Common myeloid progenitor, CD34-positive (primary cell): ENCODE measurements around the gene CAPN5.

Experiments used
- CTCF ChIA-PET: fragments of 350-600 bp; sonication (Branson Sonifier 250); formaldehyde crosslinking; loops from one replicate; lab custom pipeline; 2021; ENCODE audit warnings: antibody characterized with exemption; lab: Charles Lee
- POLR2A ChIA-PET: fragments of 350-600 bp; sonication (Branson Sonifier 250); formaldehyde crosslinking; loops from one replicate; lab custom pipeline; 2021; ENCODE audit warnings: antibody characterized with exemption; lab: Charles Lee
- DNase-seq, 3 donors: peaks; one replicate each; pipeline versions ENCODE4 v3.0.0 to v3.0.0-alpha.2; 2013
- H3K27ac ChIP-seq, 2 experiments: 1 replicate in 1 of 2; 2 replicates in 1 of 2; pipeline ENCODE4 v1.7.0; 2013; ENCODE audit warnings: inconsistent platforms in 2 of 2, low read length in 2 of 2, mild to moderate bottlenecking in 2 of 2, low read depth in 1 of 2, moderate library complexity in 1 of 2; ENCODE audit not compliant: severe bottlenecking in 2 of 2, insufficient read depth in 1 of 2, poor library complexity in 1 of 2
- H3K27me3 ChIP-seq, 5 experiments: replicated peaks in 2 of 5; 1 replicate in 3 of 5; 2 replicates in 2 of 5; pipeline versions ENCODE4 v1.6.1 to v1.7.0; 2013; ENCODE audit warnings: low read length in 4 of 5, mild to moderate bottlenecking in 2 of 5, moderate library complexity in 2 of 5, inconsistent platforms in 1 of 5; ENCODE audit not compliant: insufficient read depth in 5 of 5, control insufficient read depth in 4 of 5
- H3K36me3 ChIP-seq, 4 experiments: 1 replicate in 2 of 4; 2 replicates in 2 of 4; pipeline versions ENCODE4 v1.6.1 to v1.7.0; 2013; ENCODE audit warnings: low read length in 3 of 4, control low read depth in 1 of 4, mild to moderate bottlenecking in 1 of 4; ENCODE audit not compliant: control insufficient read depth in 4 of 4, insufficient read depth in 4 of 4
- H3K4me1 ChIP-seq, 4 experiments: 1 replicate in 3 of 4; 2 replicates in 1 of 4; pipeline versions ENCODE4 v1.6.1 to v1.7.1; 2013; ENCODE audit warnings: low read length in 3 of 4, mild to moderate bottlenecking in 3 of 4, control low read depth in 1 of 4, inconsistent platforms in 1 of 4, moderate library complexity in 1 of 4; ENCODE audit not compliant: control insufficient read depth in 4 of 4, insufficient read depth in 4 of 4; ENCODE audit errors: control extremely low read depth in 1 of 4
- H3K4me3 ChIP-seq, 7 experiments: 1 replicate in 4 of 7; 2 replicates in 3 of 7; pipeline versions ENCODE4 v1.5.1 to v1.7.0; 2013; ENCODE audit warnings: mild to moderate bottlenecking in 7 of 7, low read length in 6 of 7, moderate library complexity in 6 of 7, inconsistent platforms in 2 of 7, low read depth in 2 of 7, control low read depth in 1 of 7; ENCODE audit not compliant: insufficient read depth in 4 of 7, control insufficient read depth in 1 of 7; ENCODE audit errors: extremely low read depth in 1 of 7
- H3K9me3 ChIP-seq, 5 experiments: 1 replicate in 4 of 5; 2 replicates in 1 of 5; pipeline versions ENCODE4 v1.6.1 to v1.7.1; 2013; ENCODE audit warnings: low read length in 4 of 5, mild to moderate bottlenecking in 2 of 5, inconsistent platforms in 1 of 5, low read depth in 1 of 5, moderate library complexity in 1 of 5; ENCODE audit not compliant: control insufficient read depth in 4 of 5, insufficient read depth in 2 of 5; ENCODE audit errors: control extremely low read depth in 1 of 5
- WGBS: methylation state at CpG from one replicate; pipeline ENCODE4 v1.1.5; 2013; ENCODE audit not compliant: insufficient coverage; 5-methylcytosine and 5-hydroxymethylcytosine counted together

CAPN5 gene

DNA sequence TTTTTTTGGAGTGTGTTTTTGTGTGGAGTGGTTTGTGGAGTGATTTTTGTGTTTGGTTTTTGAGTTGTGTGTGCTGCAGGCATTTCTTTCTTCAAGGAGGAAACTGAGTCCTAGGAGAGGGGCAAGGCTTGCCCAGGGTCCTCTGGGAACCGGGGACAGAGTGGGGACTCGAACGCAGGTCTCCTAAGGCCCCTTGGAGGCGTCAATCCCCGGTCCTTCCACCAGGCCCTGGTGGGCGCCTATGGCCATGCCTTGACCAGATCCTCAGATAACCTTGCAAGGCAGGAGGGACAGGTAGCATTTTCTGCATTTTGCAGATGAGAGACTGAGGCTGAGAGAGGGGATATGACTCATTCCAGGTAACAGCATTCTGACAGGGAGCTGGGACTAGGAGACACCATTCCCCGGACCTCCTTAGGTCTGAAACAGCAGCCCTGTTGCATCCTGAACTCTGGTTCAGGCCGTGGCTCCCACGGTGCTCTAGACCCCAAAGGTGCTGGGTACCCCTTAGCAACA lies 100.4 kb downstream of the CAPN5 start:
- ChIA-PET CTCF (interaction anchor here (1.2 to 1.7 kb wide), 4 partner anchors 20 to 41 kb away, joined by 3 to 7 read pairs (median 4); no protein-coding TSS in a partner anchor), POLR2A (no interaction called here)
- Histone ChIP-seq H3K27me3 (no peaks in the 10 kb centered on the region), H3K4me3 (no peak overlapping the region), H3K27ac (no peak overlapping the region), H3K9me3 (no peaks in the 10 kb centered on the region), H3K36me3 (no peaks in the 10 kb centered on the region), H3K4me1 (peaks cover 0 to 16% (median 11%) of the 10 kb centered on the region in 4 experiments)
- DNase-seq: no peak
- WGBS: 93% methylated on average over 9 of the region's 9 CpGs

DNA sequence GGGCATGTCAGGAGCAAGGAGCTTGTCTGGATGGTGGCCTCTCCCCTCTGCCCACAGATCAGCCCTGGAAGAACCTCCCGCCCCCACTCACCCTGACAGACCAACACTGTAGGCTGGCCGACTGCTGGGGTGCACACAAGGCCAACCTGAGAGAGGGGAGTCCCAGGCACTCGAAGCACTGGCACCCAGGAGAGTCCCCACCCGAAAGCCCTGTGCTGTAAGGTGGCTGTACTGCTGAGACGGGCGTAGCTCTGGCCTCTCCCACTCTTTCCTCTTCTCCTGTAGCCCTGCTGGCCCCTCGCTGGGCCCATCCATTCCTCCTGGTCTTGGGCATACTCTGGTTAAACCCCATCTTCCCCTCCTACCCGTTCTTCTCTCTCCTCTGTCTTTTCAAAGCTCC lies 101.0 kb downstream of the CAPN5 start:
- DNase-seq: no peak
- Histone ChIP-seq H3K4me3 (no peak overlapping the region), H3K9me3 (no peaks in the 10 kb centered on the region), H3K27ac (no peak overlapping the region), H3K4me1 (peaks cover 0 to 16% (median 12%) of the 10 kb centered on the region in 4 experiments), H3K27me3 (no peaks in the 10 kb centered on the region), H3K36me3 (no peaks in the 10 kb centered on the region)
- 81% methylated on average over 6 of the region's 8 CpGs for WGBS
- ChIA-PET POLR2A (no interaction called here), CTCF (interaction anchor here (0.6 to 1.7 kb wide), 5 partner anchors 20 to 466 kb away, joined by 3 to 7 read pairs (median 4); no protein-coding TSS in a partner anchor)

GRCh38 chr11:77170107-77170506 lies 103.3 kb downstream of the CAPN5 start:
- POLR2A ChIA-PET: no interaction called here
- WGBS: 93% methylated on average over 3 of the region's 5 CpGs
- CTCF ChIA-PET: interaction anchor here (0.9 to 2.3 kb wide), 4 partner anchors 10 to 42 kb away, joined by 3 to 7 read pairs (median 4); partner anchors contain the start of gene MYO7A

DNA sequence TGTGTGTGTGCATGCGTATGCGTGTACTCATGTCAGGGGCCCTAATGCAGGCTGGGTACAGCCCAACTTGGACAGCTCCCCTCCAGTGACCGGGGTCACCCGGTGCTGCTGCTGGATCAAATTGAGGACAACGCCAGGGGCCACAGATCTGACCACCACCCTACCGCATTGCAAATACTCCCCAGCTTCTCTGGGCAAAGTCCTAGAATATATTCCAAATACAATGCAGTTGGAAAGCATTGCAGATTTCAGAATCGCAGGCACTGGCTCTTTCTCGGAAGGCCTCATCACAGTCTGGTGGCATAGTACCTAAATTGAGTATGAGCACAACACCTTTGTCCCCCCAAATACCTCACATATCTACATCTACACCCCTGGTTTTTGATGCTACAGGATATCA lies 104.5 kb downstream of the CAPN5 start:
- WGBS: 100% methylated on average over 6 of the region's 8 CpGs
- DNase-seq: no peak
- Histone ChIP-seq H3K27me3 (no peaks in the 10 kb centered on the region), H3K36me3 (no peaks in the 10 kb centered on the region), H3K4me3 (no peak overlapping the region), H3K9me3 (no peaks in the 10 kb centered on the region), H3K27ac (no peak overlapping the region), H3K4me1 (peaks cover under 1 to 45% (median 37%) of the 10 kb centered on the region in 4 experiments)
- ChIA-PET CTCF (interaction anchor here (1.8 kb wide), 1 partner anchor 15 kb away, joined by 5 read pairs; no protein-coding TSS in a partner anchor), POLR2A (no interaction called here)

More at GRCh38 chr11:77170107-77170506, 103.3 kb downstream of the CAPN5 start:
- H3K36me3 ChIP-seq: no peaks in the 10 kb centered on the region
- peaks cover 0 to 34% (median 26%) of the 10 kb centered on the region in 4 experiments for H3K4me1 ChIP-seq
- H3K27me3 ChIP-seq: no peaks in the 10 kb centered on the region
- H3K9me3 ChIP-seq: no peaks in the 10 kb centered on the region
- DNase-seq: no peak
- no peak overlapping the region for H3K27ac ChIP-seq
- no peak overlapping the region for H3K4me3 ChIP-seq

DNA sequence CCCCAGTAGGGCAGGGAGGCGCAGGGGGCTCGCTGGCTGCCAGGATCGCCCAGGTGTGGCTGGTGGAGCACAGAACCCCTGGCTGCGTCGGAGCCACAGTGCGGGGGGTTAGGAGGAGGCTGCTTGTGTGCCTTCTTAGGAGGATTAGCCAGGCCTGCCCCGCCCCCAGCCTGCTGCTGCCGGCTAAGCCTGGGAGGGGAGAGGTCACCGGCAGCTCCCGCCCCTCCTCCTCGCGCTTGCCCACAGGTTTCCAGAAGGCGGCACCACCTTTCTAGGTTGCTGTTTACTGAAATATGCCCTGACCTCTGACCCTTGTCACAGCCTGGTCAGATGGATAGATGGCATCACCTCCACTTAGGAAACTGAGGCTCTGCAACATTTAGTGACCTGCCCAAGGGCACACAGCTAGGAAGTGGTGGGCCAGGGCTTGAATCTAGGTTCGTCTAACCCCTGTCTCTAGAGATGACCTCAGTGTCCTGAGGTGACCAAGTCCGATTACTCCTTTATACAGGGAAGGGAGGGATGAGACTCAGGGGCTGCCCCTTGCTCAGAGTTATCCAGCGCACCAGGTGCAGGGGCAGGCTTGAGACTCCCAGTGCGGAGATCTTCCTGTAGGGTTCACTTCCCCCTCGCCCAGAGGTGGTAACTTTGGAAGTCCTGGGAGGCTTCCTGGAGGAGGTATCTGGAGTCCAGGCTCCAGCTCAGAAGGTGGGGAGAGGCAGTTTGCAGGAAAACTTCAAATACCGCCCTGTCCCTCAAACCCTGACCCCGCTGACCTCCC lies 105.3 kb downstream of the CAPN5 start:
- H3K9me3 ChIP-seq: no peaks in the 10 kb centered on the region
- no peaks in the 10 kb centered on the region for H3K27me3 ChIP-seq
- no peaks in the 10 kb centered on the region for H3K36me3 ChIP-seq
- WGBS: 94% methylated on average over 18 of the region's 20 CpGs
- H3K4me3 ChIP-seq: no peak overlapping the region
- CTCF ChIA-PET: interaction anchor here (1.2 to 1.8 kb wide), 4 partner anchors 14 to 45 kb away, joined by 3 to 6 read pairs (median 4); no protein-coding TSS in a partner anchor
- no peak overlapping the region for H3K27ac ChIP-seq
- no peak for DNase-seq
- H3K4me1 ChIP-seq: peaks cover 2 to 45% (median 40%) of the 10 kb centered on the region in 4 experiments
- POLR2A ChIA-PET: no interaction called here

- POLR2A ChIA-PET: no interaction called here
- Histone ChIP-seq H3K4me1 (peaks cover 2 to 39% (median 35%) of the 10 kb centered on the region in 4 experiments), H3K36me3 (no peaks in the 10 kb centered on the region), H3K27ac (no peak overlapping the region), H3K27me3 (no peaks in the 10 kb centered on the region), H3K4me3 (no peak overlapping the region), H3K9me3 (no peaks in the 10 kb centered on the region)
- CTCF ChIA-PET: interaction anchor here (0.9 to 1.8 kb wide), 6 partner anchors 14 to 46 kb away, joined by 3 to 6 read pairs (median 4); no protein-coding TSS in a partner anchor
- no peak for DNase-seq
- WGBS: 89% methylated on average over 12 of the region's 16 CpGs
Measured at GRCh38 chr11:77172666-77172982, 105.9 kb downstream of the CAPN5 start.

DNA sequence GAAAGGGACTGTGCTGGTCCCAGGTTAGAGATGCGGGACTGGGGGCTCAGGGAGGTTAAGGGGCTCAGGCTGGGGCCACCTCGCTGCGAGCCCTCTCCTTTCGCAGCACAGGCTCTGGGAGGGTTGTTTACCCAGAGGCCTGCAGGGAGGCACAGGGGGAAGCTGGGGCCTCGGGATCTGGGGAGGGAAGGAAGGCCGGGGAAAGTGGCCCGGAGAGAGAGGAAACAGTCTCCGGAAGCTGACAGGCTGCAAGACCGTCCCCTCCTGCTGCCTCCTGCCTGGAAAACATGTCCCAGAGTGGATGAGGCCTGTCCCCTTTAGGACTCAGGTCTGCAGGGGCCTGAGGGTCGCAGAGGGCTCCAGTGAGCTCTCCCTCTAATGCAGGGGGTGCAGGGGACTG lies 106.7 kb downstream of the CAPN5 start:
- Histone ChIP-seq H3K4me1 (peaks cover 2 to 36% (median 31%) of the 10 kb centered on the region in 4 experiments), H3K4me3 (no peak overlapping the region), H3K27me3 (no peaks in the 10 kb centered on the region), H3K36me3 (no peaks in the 10 kb centered on the region), H3K27ac (no peak overlapping the region), H3K9me3 (no peaks in the 10 kb centered on the region)
- CTCF ChIA-PET: interaction anchor here (0.9 to 3.6 kb wide), 10 partner anchors 11 to 82 kb away, joined by 3 to 14 read pairs (median 4); no protein-coding TSS in a partner anchor
- 21% methylated on average over 8 of the region's 10 CpGs for WGBS
- POLR2A ChIA-PET: no interaction called here
- no peak for DNase-seq
